GM12875 (cell line): ENCODE data around the gene TIMM13.
A peak's percentile ranks its signal among the peaks of the same experiment; 100 is the strongest.

Source experiments
- H3K4me3 ChIP-seq: one replicate; pipeline ENCODE4 v1.5.1; 2011; ENCODE audit warnings: low read depth, low read length, control low read depth
- CTCF ChIP-seq: IDR thresholded peaks from 2 replicates; pipeline ENCODE4 v1.5.1; 2011; ENCODE audit warnings: low read depth, mild to moderate bottlenecking, control low read depth, inconsistent platforms, low read length, moderate library complexity, borderline replicate concordance; ENCODE audit not compliant: insufficient read depth

The TIMM13 gene

GRCh38 chr19:2392366-2392765 is 35.0 kb downstream of the TIMM13 start:
- TF ChIP-seq CTCF: no peak
- no peak overlapping the region for H3K4me3 ChIP-seq

- peak; percentile 61 for TF ChIP-seq CTCF
- H3K4me3 ChIP-seq: no peak overlapping the region
These were observed 36.2 kb downstream of the TIMM13 start for GRCh38 chr19:2391118-2391725.

GRCh38 chr19:2389594-2389993 is 37.8 kb downstream of the TIMM13 start:
- TF ChIP-seq CTCF: no peak
- H3K4me3 ChIP-seq: no peak overlapping the region

GRCh38 chr19:2387367-2388288 is 39.8 kb downstream of the TIMM13 start:
- no peak overlapping the region for H3K4me3 ChIP-seq
- no peak for TF ChIP-seq CTCF

GRCh38 chr19:2385053-2385721 is 42.2 kb downstream of the TIMM13 start:
- no peak for TF ChIP-seq CTCF
- H3K4me3 ChIP-seq: no peak overlapping the region

GRCh38 chr19:2382530-2383222 is 44.7 kb downstream of the TIMM13 start:
- no peak overlapping the region for H3K4me3 ChIP-seq
- TF ChIP-seq CTCF: no peak
